HUES48 (cell line): ENCODE results near the gene OR2V2.
A peak's percentile ranks its signal among the peaks of the same experiment; 100 is the strongest.

ENCODE experiments used
- H3K27ac ChIP-seq: one replicate; pipeline ENCODE4 v1.7.0; 2013; ENCODE audit warnings: low read depth, low read length, inconsistent platforms
- H3K27me3 ChIP-seq: 2 replicates; pipeline ENCODE4 v1.6.1; 2013; ENCODE audit warnings: mild to moderate bottlenecking, low read length; ENCODE audit not compliant: control insufficient read depth, insufficient read depth
- H3K36me3 ChIP-seq: 2 replicates; pipeline ENCODE4 v1.6.1; 2013; ENCODE audit warnings: low read length; ENCODE audit not compliant: control insufficient read depth, insufficient read depth
- H3K4me1 ChIP-seq: 2 replicates; pipeline ENCODE4 v1.6.1; 2013; ENCODE audit warnings: mild to moderate bottlenecking, low read length; ENCODE audit not compliant: control insufficient read depth, insufficient read depth
- H3K4me3 ChIP-seq: 2 replicates; pipeline ENCODE4 v1.5.1; 2013; ENCODE audit warnings: mild to moderate bottlenecking, low read depth, low read length
- H3K9ac ChIP-seq: 2 replicates; pipeline ENCODE4 v1.6.1; 2013; ENCODE audit warnings: mild to moderate bottlenecking, low read depth, low read length, moderate library complexity
- H3K9me3 ChIP-seq: 2 replicates; pipeline ENCODE4 v1.6.1; 2013; ENCODE audit warnings: low read length; ENCODE audit not compliant: control insufficient read depth, insufficient read depth

The OR2V2 gene

DNA sequence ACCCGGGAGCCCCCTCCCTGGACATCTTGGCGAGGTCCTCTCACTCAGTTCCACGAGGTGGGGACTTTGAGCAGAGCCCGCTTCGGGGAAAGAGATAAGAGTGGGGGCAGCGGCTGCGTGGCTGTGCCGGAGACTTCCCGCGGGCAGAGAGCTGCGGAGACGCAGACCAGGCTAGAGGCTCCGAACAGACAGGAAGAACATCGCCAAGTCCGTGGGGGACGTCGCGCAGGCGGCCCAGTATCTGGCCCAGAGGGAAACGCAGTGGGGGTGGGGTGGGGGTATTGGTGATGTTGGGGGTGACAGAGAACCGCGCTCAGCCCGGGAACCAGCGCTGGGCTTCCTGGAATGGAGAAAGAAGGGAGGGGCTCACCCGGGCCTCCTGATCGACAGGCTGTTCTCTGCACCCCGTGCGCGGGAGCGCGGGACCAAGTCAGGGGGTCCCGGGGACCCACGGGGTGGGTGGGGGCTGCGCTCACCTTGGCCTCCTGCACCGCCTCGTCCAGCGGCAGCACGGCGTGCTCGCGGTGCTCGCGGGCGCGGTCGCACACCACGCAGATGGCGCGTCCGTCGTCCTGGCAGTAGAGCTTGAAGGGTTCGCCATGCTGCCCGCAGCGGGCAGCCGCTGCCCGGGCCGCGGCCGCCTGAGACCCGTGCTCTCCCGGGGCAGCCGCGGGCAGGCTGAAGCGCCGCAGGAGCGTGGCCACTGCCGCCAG is 56.9 kb downstream of the OR2V2 start:
- no peak overlapping the region for H3K9ac ChIP-seq
- H3K4me3 ChIP-seq, result peak overlapping the region; percentile 97
- H3K36me3 ChIP-seq, result no peaks in the 10 kb centered on the region
- H3K4me1 ChIP-seq, result peaks cover 16% of the 10 kb centered on the region
- H3K27ac ChIP-seq, result no peak overlapping the region
- peaks cover 69% of the 10 kb centered on the region for H3K27me3 ChIP-seq
- no peaks in the 10 kb centered on the region for H3K9me3 ChIP-seq

DNA sequence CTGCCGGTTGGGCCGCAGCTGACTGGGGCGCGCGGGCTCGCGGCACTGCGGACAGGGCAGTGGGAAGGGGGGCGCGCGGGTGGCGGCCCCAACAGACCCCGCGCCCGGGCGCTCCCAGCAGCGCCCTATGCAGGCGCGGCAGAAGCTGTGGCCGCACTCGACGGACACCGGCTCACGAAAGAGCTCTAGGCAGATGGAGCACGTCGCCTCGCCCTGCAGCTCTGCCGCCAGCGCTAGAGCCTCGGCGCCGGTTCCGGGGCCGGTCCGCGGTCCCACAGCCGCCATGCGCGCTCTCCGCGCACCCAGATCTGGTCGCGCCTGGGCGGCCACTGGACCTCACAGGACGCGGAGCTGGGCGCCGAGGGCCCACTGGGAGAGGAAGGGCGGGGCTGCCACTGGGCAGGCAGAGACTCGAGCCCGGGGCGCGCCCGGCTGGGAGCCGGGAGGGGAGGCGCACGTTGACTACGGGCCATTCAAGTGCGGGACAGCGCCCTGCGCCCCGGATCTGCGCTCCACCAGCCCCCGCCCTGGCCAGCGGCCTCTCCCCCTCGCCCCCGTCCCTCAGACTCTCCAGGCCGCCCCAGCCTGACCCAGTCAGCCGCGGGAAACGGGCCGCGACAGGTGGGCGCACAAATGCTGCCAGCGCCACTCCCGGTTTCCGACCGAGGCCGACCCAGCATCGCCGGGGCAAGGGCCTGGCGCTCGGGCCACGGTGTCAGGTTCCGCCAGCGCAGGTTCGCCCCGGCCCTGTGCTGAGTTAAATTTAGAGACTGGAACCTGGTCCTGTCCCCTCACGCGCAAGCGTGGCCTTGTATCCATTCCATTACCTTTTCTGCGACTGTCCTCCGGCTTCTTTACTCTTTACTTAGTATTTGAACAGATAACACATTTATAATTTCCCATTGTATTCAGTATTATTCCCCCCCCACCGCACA is 57.7 kb downstream of the OR2V2 start, which contains the start of gene TRIM7:
TRIM7 (minus strand) TSS at position 371 of the 935 bp plus-strand sequence; CDS start at position 285, 86 bp downstream.
- Histone ChIP-seq H3K27me3 (peaks cover 61% of the 10 kb centered on the region), H3K27ac (no peak within 1 kb of the TSS), H3K4me3 (peak within 1 kb of the TSS; percentile 97), H3K4me1 (peaks cover 8% of the 10 kb centered on the region), H3K36me3 (no peaks in the 10 kb centered on the region), H3K9ac (no peak within 1 kb of the TSS), H3K9me3 (no peaks in the 10 kb centered on the region)

DNA sequence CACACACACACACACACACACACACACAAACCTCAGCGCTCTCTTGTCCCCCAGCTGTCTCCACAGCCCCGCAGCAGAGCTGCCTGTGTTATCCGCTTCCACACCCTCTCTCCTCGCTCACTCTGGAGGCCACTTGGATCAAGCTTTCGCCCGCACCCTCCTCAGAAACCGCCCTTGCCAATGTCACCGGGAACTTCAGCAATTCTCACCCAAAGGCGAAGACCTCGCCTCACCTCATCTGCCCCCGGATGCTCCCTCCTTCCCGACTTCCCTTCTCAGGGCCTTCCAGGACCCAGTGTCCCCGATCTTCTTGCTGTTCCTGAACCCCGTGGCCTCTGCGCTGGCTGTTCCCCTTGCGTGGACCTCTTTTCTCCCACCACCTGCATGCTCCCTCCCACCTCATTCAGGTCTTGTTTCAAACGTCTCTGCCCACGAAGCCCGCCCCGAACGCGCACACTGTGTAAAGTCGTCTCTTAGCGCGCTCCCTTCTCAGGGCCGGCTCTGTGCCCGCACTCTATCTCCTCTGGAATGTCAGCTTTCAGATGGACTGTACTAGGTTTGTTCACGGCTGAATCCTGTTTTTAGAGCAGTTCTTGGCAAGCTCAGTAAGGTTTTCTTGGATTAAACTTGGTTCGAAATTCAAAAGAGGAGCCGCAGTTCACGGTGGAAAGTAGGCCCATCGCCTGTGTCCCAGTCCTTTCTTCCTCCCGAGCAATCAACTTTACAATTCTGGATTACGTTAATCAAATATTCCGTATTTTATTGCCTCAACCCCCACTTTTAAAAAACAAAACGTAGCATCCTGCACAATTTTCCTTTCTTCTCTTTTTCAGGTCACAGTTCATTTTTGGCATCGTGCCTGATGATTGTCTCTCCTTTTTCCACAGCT is 58.6 kb downstream of the OR2V2 start:
- Histone ChIP-seq H3K4me3 (peak overlapping the region; percentile 97), H3K27ac (no peak overlapping the region), H3K36me3 (no peaks in the 10 kb centered on the region), H3K9me3 (no peaks in the 10 kb centered on the region), H3K27me3 (peaks cover 52% of the 10 kb centered on the region), H3K4me1 (peaks cover under 1% of the 10 kb centered on the region; the same call in 1 of the 2 replicates), H3K9ac (no peak overlapping the region)

DNA sequence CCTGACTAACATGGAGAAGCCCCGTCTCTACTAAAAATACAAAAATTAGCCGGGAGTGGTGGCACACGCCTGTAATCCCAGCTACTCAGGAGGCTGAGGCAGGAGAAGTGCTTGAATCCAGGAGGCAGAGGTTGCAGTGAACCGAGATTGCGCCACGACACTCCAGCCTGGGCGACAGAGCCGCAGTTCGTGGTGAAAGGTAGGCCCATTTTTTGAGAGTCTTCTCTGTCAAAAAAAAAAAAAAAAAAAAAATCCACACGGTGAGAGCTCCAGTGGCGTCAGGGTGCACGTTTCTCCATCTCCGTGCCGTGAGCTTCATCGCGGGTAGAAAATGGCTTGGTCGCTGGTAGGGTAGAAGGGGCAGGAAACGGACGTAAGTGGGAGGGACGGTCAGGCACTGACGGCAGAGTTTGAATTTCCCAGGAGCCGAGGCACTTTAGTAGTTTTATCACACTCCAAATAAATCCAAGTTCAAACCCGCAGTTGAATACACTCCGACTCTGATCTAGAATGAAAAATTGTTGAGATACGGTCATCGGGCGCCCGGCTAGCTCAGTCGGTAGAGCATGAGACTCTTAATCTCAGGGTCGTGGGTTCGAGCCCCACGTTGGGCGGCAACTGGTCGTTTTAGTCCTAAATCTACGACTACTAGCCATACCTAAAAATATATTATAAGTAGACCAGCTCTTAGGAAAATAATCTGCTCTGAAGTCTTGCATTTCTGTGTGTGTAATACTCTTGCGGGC is 60.0 kb downstream of the OR2V2 start:
- no peaks in the 10 kb centered on the region for H3K4me1 ChIP-seq
- no peaks in the 10 kb centered on the region for H3K36me3 ChIP-seq
- peak overlapping the region; percentile 43 for H3K9ac ChIP-seq
- H3K27ac ChIP-seq, result peak overlapping the region; percentile 35
- H3K9me3 ChIP-seq, result no peaks in the 10 kb centered on the region
- H3K27me3 ChIP-seq, result peaks cover 40% of the 10 kb centered on the region
- peak overlapping the region; percentile 97 for H3K4me3 ChIP-seq

DNA sequence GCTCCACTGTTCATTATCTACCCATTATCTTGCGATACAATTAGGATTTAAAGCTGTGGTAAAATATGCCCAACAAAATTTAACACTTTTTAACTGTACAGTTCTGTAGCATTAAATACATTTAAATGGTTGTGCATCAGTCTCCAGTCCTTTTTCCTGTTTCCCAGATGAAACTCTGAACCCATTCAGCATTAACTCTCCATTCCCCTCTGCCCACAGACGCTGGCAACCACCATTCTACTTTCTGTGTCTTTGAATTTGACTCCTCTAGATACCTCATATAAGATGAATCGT is 60.5 kb downstream of the OR2V2 start:
- H3K9ac ChIP-seq, result no peak overlapping the region
- no peaks in the 10 kb centered on the region for H3K4me1 ChIP-seq
- no peak overlapping the region for H3K4me3 ChIP-seq
- no peaks in the 10 kb centered on the region for H3K36me3 ChIP-seq
- H3K27me3 ChIP-seq, result peaks cover 37% of the 10 kb centered on the region
- no peaks in the 10 kb centered on the region for H3K9me3 ChIP-seq
- no peak overlapping the region for H3K27ac ChIP-seq
